Measurements from ENCODE around the gene FSTL4. TPM values are rescaled to one million over a fixed set of nuclear protein-coding genes. Genes with fewer than 3 reads are reported as not detected.

Gene FSTL4
- total RNA-seq, 1 donor from 2014 or later, result not detected

DNA sequence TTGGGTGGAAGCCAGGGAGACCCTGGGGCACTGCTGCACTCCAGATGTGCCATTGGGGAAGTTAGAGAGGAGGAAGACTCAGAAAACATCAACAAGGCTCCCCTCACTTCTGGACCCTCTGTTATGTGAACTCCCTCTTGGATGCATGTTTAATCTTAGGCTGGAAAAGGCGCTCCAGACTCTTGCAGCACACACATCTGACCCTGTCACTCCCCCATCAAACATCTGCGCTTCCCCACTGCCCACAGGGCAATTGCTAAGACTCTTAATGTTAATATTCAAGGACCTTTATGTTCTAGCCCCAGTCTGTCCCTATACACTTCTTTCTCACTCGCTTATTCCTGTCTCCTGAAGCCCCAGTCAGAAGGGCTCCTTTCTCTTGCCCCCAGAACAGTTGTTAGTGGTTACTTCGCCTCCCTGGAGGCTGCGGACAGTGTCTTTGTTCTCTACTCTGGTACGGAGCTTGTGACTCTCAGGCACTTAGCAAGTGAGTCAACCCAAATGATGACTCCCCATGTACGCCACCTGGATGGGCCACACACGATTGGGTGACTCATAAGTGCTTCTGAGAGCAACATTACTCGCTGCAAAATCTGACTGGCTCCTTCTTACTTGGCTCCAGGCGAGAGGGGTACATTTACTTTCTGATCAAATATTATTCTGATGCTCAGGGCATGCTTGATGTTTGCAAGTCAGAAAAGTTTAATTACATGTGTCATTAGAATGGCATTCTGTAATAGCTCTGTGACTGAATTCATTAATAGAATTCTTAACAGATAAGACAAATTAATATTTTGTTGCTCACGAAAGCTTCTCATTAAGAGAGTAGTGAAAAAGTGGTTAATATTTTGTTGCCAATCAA is 366.9 kb downstream of the FSTL4 start:
- intact Hi-C loops (cut with DNase I), result loop anchor here (5.0 kb wide), 1 partner anchor 133 kb away; no protein-coding TSS in a partner anchor
- DNase-seq (no peak), ATAC-seq (ENCODE audit: poor library complexity) (no peak)

DNA sequence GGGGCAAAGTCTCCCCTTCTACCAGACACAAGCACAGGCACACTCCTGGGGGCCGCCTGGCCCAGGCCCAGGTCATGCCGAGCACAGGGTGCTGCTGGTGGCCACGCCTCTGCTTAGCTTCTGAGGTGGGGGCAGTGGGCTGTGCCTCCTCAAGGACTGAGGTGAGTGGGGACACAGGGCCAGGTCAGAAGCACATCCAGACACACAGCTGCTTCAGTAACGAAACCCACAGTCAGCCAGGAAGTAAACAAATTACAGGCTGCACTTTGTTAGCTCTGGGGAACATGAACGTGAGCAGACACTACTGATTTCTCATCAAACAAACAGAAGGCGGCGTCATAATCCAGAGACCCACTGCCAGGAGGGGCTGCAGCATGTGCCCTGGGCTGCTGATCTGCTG is 368.1 kb downstream of the FSTL4 start:
- DNase-seq (no peak), ATAC-seq (ENCODE audit: poor library complexity) (no peak)
- intact Hi-C loops (cut with DNase I), result no loop called here

DNA sequence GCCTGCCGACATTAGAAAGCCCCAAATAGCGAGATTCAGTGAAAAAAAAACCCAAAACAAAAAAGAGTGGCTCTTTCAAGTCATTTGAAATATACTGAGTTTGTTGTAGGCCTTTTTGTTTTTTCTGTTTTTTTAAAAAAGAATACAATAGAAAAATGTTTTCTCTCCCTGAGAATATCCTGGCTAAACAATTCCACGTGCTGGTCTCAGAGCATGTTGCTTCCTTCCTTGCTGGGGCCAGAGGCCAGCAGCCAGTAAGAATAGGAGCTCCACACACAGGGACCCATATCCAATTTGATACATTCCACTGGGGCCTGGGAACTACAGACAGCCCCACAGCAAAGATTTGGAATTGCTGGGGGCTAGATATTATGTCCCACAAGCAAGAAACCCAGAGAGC is 369.1 kb downstream of the FSTL4 start:
- ATAC-seq (ENCODE audit: poor library complexity), result no peak
- intact Hi-C loops (cut with DNase I), result no loop called here

DNA sequence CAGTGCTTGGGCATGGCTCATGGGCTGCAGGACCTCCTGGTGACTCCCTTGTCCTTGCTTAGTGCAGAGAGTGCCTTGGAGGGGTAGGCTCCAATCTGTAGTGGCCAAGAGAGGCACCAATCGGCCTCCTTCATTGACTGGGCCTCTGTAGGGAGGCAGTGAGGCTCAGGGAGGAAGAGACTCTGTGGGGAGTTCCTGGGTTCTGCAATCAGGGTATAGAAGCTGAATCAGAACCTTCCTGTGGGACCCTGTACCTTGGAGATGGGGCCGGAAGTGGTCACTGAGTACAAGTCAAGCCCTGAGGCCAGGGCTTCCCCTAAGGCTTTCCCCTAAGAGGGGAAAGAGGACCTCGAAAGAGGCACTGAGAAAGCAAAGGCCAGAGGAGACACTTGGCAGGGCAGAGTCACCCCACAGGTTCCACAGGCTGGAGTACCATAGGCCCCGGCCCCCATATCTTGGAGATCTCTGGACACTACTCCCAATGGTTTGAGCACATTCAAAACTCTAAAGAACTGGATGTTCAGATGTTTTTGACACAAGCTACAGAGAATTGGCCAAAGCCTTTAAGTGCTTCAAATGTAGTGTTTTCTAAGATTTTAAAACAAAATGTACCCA is 370.0 kb downstream of the FSTL4 start:
- DNase-seq, result no peak
- intact Hi-C loops (cut with DNase I), result no loop called here
- ATAC-seq (ENCODE audit: poor library complexity), result no peak

More for the DNA sequence above, 369.1 kb downstream of the FSTL4 start:
- no peak for DNase-seq

DNA sequence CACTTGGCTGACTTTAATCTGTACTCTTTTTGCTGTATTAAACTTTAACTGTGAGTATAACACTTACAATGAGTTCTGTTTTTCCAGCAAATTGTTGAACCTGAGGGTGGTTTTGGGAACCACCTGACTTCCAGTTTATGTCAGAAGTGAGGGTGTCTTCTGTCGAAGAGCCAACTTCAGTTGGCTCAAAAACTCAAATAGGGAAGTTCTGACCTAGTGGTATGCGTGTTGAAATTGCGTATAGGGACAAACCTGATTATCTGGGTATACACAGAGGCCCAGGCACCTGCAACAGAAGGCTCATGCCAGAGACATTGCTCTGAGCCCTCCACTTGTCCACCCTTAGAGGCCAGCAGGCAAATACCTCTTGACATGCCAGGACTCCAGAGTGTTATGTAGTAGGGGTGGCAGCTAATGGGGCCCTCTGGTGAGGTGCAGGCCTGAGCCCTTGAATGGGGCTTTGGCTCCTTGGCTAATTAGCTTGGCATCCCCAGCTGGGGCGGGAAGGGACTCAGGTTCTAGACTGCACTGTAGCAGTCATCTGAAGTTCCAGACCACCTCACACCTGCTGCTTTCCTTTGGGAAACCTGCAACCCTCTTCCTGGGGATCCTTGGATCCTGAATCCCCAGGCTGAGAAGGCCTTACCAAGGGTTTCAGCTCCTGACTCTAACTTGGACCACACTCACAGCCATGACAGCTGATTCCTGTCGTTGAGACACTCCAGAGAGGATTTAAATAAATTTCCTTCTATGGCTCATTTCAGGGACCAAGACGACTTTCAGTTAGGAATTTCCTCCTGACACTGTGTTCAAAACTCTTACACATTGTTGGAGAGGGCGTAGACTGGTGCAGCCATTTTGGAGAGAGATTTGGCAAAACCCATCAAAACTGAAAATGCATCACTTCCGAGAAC is 370.9 kb downstream of the FSTL4 start:
- no peak for DNase-seq
- ATAC-seq (ENCODE audit: poor library complexity), result no peak
- intact Hi-C loops (cut with DNase I), result no loop called here

DNA sequence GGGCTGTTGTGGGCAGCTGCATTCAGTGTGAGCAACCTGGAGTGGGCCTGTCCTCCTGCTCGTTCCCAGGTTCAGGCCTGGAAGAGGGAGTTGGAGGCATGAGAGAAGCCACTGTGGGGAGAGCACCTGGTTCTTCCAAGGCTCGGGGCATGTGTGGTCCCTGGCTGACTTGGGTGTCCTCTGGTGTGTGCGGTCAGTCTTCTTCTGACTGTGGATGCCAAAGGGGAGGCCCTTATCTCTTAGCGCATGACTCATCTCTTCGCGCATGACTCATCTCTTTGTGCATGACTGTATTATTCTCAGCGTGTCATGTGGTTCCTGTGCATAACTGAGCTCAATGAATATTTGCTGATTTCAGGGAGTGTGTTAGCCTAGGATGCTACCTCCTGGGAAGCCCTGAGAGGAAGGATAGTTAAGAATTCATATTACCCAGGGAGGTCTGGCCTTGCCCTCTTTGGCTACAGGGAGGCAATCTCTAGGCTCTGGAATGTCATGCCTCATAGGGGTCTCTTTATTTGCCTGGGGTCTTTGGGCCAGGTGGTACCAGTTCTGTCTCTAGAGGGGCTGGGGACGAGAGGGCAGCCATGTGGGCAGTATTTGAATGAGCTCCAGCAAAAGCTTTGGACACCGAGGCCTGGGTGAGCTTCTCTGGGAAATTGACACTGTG is 371.8 kb downstream of the FSTL4 start:
- ATAC-seq (ENCODE audit: poor library complexity) (no peak), DNase-seq (no peak)
- intact Hi-C loops (cut with DNase I), result no loop called here

DNA sequence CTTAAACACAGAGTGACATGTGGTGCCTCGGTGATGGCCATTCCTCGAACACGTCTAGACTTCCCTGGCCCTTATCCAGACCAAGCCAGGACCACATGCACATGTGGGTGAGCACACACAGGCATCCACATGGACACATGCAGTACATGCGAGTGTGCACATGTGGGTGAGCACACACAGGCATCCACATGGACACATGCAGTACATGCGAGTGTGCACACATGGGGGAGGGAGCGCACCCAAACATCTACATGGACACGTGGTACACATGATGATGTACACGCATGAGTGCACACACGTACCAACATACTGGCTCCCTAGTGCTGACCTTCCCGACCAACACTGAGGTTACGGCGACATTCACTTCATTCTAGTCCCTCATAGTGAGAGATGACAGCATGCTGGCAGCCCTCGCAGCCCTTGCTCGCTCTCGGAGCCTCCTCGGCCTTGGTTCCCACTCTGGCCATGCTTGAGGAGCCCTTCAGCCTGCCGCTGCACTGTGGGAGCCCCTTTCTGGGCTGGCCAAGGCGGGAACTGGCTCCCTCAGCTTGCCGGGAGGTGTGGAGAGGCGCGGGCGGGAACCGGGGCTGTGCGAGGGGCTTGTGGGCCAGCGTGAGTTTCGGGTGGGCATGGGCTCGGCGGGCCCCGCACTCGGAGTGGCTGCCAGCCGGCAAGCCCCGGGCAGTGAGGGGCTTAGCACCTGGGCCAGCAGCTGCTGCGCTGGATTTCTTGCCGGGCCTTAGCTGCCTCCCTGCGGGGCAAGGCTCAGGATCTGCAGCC is 373.7 kb downstream of the FSTL4 start:
- intact Hi-C loops (cut with DNase I), result no loop called here
- ATAC-seq (ENCODE audit: poor library complexity) (no peak), DNase-seq (no peak)

DNA sequence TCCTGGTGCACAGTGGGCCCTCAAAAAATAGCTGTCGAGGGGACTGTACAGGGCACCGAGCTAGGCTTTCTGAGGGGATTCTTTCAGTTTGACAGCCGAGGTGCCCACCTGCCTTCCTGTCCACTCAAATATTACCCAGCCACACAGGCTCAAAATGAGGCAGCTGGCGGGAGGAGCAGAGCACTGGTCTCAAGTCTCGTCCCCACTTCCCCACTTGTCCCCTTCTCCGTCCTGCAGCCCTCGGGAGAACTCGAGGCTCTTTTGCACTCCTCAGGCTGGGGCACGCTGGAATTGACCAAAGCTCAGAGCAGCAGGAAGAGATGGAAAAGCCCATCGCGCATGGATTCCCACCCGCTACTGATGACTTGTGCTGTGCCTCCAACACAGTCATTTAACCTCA is 375.4 kb downstream of the FSTL4 start:
- intact Hi-C loops (cut with DNase I), result no loop called here
- ATAC-seq (ENCODE audit: poor library complexity) (no peak), DNase-seq (no peak)

DNA sequence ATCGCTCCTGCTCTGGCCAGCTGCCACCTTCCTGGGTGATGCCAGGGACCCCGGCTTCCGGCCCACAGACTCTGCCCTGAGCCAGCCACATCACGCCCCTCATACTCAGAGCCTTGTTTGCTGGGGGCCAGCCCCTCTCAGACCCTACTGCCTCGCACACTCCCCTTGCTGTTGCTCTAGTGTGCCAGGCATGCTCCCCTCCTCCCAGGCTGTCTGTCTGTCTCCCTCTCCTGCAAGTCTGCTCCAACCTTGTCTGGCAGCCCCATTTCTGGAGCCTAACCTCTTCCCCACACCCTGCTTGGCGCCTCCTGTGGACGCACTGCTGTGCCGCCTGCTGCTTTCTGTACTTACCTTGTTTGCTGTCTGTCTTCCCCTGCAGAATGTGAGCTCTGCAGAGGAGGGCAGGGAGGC is 375.8 kb downstream of the FSTL4 start:
- intact Hi-C loops (cut with DNase I), result no loop called here
- ATAC-seq (ENCODE audit: poor library complexity), result no peak
- DNase-seq, result no peak

DNA sequence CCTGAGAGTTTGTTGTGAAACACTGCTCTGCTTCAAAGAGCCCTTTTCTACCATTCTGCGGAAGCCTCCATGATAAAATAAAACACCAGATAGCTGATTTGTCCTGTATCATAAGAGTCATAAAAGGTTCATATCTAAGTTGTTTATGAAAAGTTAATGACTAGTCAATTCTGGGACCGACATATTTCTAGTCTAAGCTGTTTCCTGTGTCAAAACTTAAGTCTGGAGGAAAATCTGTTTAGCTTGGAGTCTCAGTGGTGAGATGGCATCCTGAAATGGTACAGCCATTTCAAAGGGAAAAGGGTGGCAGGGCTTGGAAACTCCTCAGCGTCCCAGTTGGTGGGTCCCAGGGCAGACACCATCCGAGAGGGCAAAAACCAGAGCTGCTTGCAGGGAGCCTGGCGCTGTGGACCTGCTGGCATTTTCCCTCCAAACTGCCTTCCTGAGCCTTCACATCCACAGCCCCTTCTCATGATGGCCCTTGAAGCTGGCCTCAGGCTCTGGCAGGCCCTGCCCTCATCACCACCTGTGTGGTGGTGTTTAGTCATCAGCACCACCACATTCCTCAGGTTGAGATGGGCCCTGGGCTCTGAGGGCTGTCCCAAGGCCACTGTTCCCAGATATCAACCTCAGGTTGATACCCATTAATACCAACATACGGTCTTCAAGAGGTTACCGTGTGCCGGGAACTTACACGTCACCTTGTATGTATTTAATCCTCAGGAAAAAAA is 376.5 kb downstream of the FSTL4 start:
- no peak for DNase-seq
- intact Hi-C loops (cut with DNase I), result no loop called here

DNA sequence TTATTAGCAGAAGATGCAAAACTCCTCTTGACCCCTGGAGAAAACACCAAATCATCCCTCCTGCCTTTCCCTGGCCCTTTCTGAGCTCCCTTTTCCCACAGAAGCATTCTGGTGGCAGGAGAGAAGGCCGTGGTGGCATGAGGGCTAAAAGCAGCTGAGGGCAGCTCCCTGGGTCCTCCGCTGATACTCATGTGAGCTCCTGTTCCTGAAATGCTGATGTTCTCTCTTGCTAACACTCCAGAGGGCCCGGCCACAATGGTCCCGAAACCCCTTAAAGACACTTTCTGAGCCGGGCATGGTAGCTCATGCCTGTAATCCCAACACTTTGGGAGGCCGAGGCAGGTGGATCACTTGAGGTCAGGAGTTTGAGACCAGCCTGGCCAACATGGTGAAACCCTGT is 377.4 kb downstream of the FSTL4 start:
- ATAC-seq (ENCODE audit: poor library complexity), result no peak
- DNase-seq, result no peak
- intact Hi-C loops (cut with DNase I), result no loop called here

More for the DNA sequence above, 376.5 kb downstream of the FSTL4 start:
- no peak for ATAC-seq (ENCODE audit: poor library complexity)

DNA sequence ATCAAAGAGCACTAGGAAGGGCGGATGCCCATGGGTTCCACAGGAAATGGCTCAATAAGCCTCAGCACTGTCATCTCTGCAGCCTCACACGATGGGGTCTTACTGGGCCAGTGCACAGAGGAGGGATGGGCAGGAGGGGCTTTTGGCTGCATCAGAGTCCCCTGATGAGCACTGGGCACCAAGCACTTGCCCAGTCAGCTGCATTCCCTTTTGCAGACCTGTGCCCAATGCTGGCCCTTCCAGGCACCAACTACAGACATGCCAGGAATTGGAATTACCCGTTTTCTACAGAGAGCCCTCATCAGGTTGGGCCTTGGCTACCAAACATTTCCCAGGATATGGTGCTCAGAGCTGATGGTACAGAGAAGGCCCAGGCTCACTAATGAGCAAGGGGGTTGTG is 378.1 kb downstream of the FSTL4 start:
- intact Hi-C loops (cut with DNase I), result no loop called here
- ATAC-seq (ENCODE audit: poor library complexity), result no peak
- no peak for DNase-seq

DNA sequence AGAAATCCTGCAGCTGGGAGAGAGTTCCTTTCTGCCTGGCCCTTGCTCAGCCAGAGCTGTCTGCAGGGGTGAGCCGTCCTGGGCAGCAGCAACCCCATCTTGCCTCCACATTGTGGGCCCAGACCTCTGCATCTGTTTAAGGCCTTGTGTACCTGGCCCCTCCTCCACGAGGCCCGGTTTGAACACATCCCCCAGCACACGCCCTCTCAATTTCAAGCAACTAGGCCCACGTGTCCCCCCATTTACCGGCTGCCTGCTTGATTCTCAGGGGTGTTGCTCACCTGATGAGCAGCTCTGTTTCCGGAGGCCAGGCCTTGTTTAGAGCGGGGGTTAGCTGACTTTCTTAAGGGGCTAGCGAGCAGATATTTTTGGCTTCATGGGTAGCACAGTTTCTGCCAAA is 378.7 kb downstream of the FSTL4 start:
- intact Hi-C loops (cut with DNase I), result no loop called here
- no peak for DNase-seq
- ATAC-seq (ENCODE audit: poor library complexity), result no peak

DNA sequence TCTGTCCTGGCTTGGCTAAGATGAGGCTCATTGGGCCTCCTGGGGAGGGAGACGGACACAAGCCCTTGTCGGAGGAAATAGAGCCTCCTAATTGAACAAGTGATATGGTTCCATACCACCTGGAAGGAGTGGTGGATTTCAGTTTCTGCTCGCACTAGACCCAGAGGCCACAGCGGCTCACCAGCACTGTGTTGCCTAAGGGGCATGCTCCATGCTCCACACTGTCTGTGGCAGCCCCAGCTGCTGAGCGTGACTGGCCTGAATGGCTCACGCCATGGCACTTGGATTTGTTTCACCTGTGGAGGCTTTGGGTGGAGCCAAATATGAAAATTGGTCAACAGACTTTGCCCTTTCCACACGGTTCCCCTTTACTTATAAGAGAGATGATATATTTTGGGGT is 379.4 kb downstream of the FSTL4 start:
- DNase-seq (no peak), ATAC-seq (ENCODE audit: poor library complexity) (no peak)
- intact Hi-C loops (cut with DNase I), result no loop called here

DNA sequence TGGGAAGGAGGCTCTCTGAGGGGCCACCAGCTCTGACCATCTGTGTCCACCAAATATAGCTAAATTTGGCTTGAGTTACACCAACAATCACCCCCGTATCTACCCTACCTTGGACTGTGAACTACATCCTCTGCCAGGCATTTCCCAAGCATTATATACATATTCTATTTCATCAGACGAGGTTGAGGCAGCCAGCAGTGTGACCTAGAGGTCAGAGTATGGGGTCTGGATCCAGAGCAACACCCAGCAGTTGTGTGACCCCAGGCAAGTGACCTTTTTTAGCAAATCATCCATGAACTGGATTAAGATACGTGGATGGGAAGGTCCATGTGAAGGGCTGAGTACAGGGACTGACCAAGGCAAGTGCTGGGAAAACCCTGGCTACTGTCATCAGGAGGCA is 379.9 kb downstream of the FSTL4 start:
- no peak for DNase-seq
- intact Hi-C loops (cut with DNase I), result no loop called here
- ATAC-seq (ENCODE audit: poor library complexity), result no peak

DNA sequence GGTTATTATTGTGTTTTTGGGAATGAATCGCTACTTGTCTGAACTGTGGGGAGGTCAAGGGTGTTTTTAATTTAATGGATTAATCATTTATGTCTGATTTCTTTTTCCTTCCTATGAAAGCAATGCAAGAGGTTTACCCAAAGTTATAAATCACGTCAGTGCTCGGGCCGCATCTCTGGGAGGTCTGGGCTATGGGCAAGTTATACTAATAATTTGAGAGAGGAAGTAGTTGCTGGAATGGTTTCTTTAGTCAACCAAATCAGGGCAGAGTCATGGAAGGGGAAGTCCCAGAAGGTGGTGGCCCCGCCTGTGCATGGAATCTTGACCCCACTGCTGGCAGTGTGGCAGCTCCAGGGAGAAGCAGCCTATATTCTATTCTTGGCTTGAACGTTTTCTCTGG is 380.3 kb downstream of the FSTL4 start:
- no peak for ATAC-seq (ENCODE audit: poor library complexity)
- no peak for DNase-seq

DNA sequence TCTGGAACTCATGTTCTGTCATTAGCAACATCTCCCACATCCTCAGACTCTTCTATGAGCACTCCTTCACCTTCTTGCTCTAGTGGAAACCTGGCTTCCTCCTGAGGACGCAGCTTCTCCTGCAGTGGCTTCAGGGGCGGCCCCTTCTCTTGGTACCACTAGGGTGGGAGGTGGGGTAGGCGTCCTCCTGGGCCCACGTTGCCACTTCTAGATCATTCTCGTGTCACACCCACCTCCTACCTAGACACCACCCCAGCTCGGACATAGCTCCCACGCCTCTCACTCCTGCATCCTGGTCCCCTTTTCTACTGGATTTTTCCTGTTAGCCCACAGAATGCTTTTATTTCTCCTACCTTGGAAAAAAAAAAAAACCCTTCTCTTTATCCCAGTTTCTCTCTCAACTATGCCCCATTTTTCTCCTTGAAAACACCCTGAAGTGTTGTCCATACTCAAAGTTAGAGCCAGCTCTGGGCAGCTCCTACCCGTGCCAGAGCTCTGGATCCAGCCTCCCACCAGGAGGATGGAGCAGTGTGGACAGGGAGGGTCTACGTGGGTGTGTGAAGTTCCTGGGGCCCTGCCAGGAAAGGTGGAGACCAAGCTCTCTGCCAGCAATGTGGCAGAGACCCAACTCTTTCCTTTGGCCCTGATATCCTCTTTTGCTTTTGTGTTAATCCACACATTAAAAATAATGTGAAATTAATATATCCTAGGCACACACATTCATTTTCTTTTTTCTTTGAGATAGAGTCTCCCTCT is 381.3 kb downstream of the FSTL4 start:
- ATAC-seq (ENCODE audit: poor library complexity), result no peak
- DNase-seq, result no peak
- intact Hi-C loops (cut with DNase I), result no loop called here

More for the DNA sequence above, 380.3 kb downstream of the FSTL4 start:
- intact Hi-C loops (cut with DNase I), result no loop called here

All from Right ventricle myocardium superior (tissue), 1 donor.